Measurements from ENCODE around the gene KDM2A.

GRCh38 chr11:67282876-67283371 is 163.9 kb downstream of the KDM2A start:
- TF ChIP-seq CTCF (IDR thresholded peaks at IDR 0.05; ENCODE audit: borderline replicate concordance, extremely low read depth, low read length, poor library complexity, severe bottlenecking) (no peak), EZH2 (IDR thresholded peaks at IDR 0.05; ENCODE audit: borderline replicate concordance, low read depth, low read length, severe bottlenecking) (no peak)
